ENCODE measurements around the gene HDGFL3. TPM values are rescaled to one million over a fixed set of nuclear protein-coding genes. Genes with fewer than 3 reads are reported as not detected.

The HDGFL3 gene
- total and polyA plus RNA-seq, 10 of the 15 experiments (the other 5 are each of a cell fraction or from before 2014, with no cell fraction given) = 5.6 to 40.6 (median 15.8) TPM

- POLR2A ChIA-PET = no interaction called here
- Histone ChIP-seq H3K27me3 (replicated peaks in 1 of 2; ENCODE audit: control insufficient read depth in 2 of 2, insufficient read depth in 2 of 2, low read length in 1 of 2) (no peaks in the 10 kb centered on the region), H3K27ac (ENCODE audit: control insufficient read depth, insufficient read depth) (no peak overlapping the region), H3K4me2 (ENCODE audit: control insufficient read depth, insufficient read depth) (no peak overlapping the region), H3K9ac (ENCODE audit: control insufficient read depth, insufficient read depth, low read length) (no peak overlapping the region), H2AFZ (ENCODE audit: control insufficient read depth, low read depth, low read length) (no peak overlapping the region), H3K79me2 (ENCODE audit: control insufficient read depth, insufficient read depth, low read length) (no peaks in the 10 kb centered on the region), H3K4me3 (no peak overlapping the region), H3K4me1 (ENCODE audit: control insufficient read depth, insufficient read depth, low read length) (no peaks in the 10 kb centered on the region), H4K20me1 (ENCODE audit: control insufficient read depth, insufficient read depth) (no peaks in the 10 kb centered on the region), H3K9me3 (replicated peaks; ENCODE audit: control insufficient read depth, insufficient read depth, low read length) (no peaks in the 10 kb centered on the region), H3K36me3 (ENCODE audit: control insufficient read depth in 2 of 2, insufficient read depth in 2 of 2, low read length in 1 of 2) (no peaks in the 10 kb centered on the region)
- DNase-seq (ENCODE audit: low read depth, low spot score) (no peak), ATAC-seq (no peak), FAIRE-seq (no peak)
- intact Hi-C loops (cut with micrococcal nuclease; ENCODE audit: unreplicated experiment) (no loop called here), in situ Hi-C loops (cut with MboI) (no loop called here)
- no peak for TF ChIP-seq RAD21 (IDR thresholded peaks at IDR 0.05; ENCODE audit: insufficient read depth, low read depth, low read length)
- TF ChIP-seq NFYB (IDR thresholded peaks at IDR 0.05; ENCODE audit: insufficient read depth, low read depth, low read length) = no peak
- TF ChIP-seq MTA2 (IDR thresholded peaks at IDR 0.05; ENCODE audit: low read depth) = no peak
- no peak for TF ChIP-seq ZNF217 (IDR thresholded peaks at IDR 0.05)
- no peak for TF ChIP-seq PML (IDR thresholded peaks at IDR 0.05; ENCODE audit: low read length)
- no peak for TF ChIP-seq CBFB (IDR thresholded peaks at IDR 0.05; ENCODE audit: low read depth)
- TF ChIP-seq DPF2 (IDR thresholded peaks at IDR 0.05) = no peak
- no peak for TF ChIP-seq CBX5 (IDR thresholded peaks at IDR 0.05; ENCODE audit: low read depth)
- no peak for TF ChIP-seq HSF1 (IDR thresholded peaks at IDR 0.05; ENCODE audit: low read depth, low read length)
- TF ChIP-seq, protein P1, sequence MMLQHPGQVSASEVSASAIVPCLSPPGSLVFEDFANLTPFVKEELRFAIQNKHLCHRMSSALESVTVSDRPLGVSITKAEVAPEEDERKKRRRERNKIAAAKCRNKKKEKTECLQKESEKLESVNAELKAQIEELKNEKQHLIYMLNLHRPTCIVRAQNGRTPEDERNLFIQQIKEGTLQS (IDR thresholded peaks at IDR 0.05; ENCODE audit: borderline replicate concordance, extremely low read depth, low read depth, low read length) = no peak
- TF ChIP-seq ZBTB4 (CRISPR knock-in tag; IDR thresholded peaks at IDR 0.05) = no peak
- no peak for TF ChIP-seq NRF1 (conservative IDR thresholded peaks at IDR 0.05; ENCODE audit: low read depth, low read length)
- no peak for TF ChIP-seq SPI1 (IDR thresholded peaks at IDR 0.05; ENCODE audit: borderline replicate concordance, insufficient read depth, low read depth, low read length)
- TF ChIP-seq, protein P2, sequence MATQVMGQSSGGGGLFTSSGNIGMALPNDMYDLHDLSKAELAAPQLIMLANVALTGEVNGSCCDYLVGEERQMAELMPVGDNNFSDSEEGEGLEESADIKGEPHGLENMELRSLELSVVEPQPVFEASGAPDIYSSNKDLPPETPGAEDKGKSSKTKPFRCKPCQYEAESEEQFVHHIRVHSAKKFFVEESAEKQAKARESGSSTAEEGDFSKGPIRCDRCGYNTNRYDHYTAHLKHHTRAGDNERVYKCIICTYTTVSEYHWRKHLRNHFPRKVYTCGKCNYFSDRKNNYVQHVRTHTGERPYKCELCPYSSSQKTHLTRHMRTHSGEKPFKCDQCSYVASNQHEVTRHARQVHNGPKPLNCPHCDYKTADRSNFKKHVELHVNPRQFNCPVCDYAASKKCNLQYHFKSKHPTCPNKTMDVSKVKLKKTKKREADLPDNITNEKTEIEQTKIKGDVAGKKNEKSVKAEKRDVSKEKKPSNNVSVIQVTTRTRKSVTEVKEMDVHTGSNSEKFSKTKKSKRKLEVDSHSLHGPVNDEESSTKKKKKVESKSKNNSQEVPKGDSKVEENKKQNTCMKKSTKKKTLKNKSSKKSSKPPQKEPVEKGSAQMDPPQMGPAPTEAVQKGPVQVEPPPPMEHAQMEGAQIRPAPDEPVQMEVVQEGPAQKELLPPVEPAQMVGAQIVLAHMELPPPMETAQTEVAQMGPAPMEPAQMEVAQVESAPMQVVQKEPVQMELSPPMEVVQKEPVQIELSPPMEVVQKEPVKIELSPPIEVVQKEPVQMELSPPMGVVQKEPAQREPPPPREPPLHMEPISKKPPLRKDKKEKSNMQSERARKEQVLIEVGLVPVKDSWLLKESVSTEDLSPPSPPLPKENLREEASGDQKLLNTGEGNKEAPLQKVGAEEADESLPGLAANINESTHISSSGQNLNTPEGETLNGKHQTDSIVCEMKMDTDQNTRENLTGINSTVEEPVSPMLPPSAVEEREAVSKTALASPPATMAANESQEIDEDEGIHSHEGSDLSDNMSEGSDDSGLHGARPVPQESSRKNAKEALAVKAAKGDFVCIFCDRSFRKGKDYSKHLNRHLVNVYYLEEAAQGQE (IDR thresholded peaks at IDR 0.05; ENCODE audit: low read depth, low read length) = no peak
- SMC1A ChIA-PET (ENCODE audit: uncharacterized antibody, unreplicated experiment) = no interaction called here
- RAD21 ChIA-PET (ENCODE audit: unreplicated experiment) = no interaction called here
- 93% methylated on average over 21 of the region's 21 CpGs for WGBS (ENCODE audit: insufficient coverage, insufficient replicate concordance, low lambda C conversion rate, missing lambda C conversion rate)
- no TSS peak for BruUV-seq (replicated peaks)
- CTCF ChIA-PET = no interaction called here
Observed at GRCh38 chr15:83230242-83230641, 22.6 kb upstream of the HDGFL3 start.
